K562 (cell line): ENCODE measurements around the gene OR52K1. TPM values are rescaled to one million over a fixed set of nuclear protein-coding genes. Genes with fewer than 3 reads are reported as not detected.
"Not testable (repeated sequence)": the region's sequence is repeated elsewhere in the genome, so short reads cannot be mapped to it uniquely, and the experiment has no call there.

Experiments used
- ATAC-seq: fragments of 200-7000 bp; cut with Tn5 transposase; 3 replicates; pipeline ENCODE4 v1.9.1; 2020; ENCODE audit warnings: moderate library complexity
- BruUV-seq: library from RNA; stranded (reverse); fragments of 400-500 nt; replicated peaks from 2 replicates; lab custom pipeline; 2021; lab: Mats Ljungman, UMichigan
- CTCF ChIA-PET: fragments of 300-600 bp; formaldehyde crosslinking; extraction: SDS; loops from one replicate; lab custom pipeline; 2021; ENCODE audit warnings: low intra/inter-chr PET ratio; lab: Yijun Ruan, JAX
- POLR2A ChIA-PET: fragments of 300-600, 350-650 bp; sonication (Branson Sonifier 250); formaldehyde crosslinking; extraction: SDS; loops from one replicate; lab custom pipeline; 2021; ENCODE audit warnings: antibody characterized with exemption, inconsistent platforms; lab: Yijun Ruan, JAX
- DNase-seq, 4 experiments: peaks; one replicate each; pipeline versions ENCODE4 v3.0.0 to v3.0.0-alpha.2; 2011 to 2018; ENCODE audit warnings: low spot score in 3 of 4, mixed read lengths in 3 of 4; ENCODE audit errors: extremely low read depth in 1 of 4
- FAIRE-seq: peaks from 2 replicates; lab custom pipeline; 2011; peaks lifted over from hg19 to GRCh38; lab: Jason Lieb, UNC
- H2AFZ ChIP-seq: 2 replicates; pipeline ENCODE4 v1.6.0; 2011; ENCODE audit warnings: low read depth, low read length, control low read depth, inconsistent platforms
- H3K27ac ChIP-seq: fragments of 200-600 bp; 3 replicates; pipeline ENCODE4 v1.8.0; 2011; ENCODE audit warnings: low read depth, mild to moderate bottlenecking, control low read depth, inconsistent platforms, low read length, moderate library complexity, mixed read lengths; ENCODE audit errors: extremely low read depth
- H3K27me3 ChIP-seq, 2 experiments: fragments of 300-600 bp in 1 of 2; 2 replicates in 1 of 2; 3 replicates in 1 of 2; pipeline versions ENCODE4 v1.6.0 to v1.8.0; 2011; ENCODE audit warnings: inconsistent platforms in 2 of 2, low read length in 2 of 2, mild to moderate bottlenecking in 1 of 2, mixed read lengths in 1 of 2, moderate library complexity in 1 of 2; ENCODE audit not compliant: control insufficient read depth in 2 of 2, insufficient read depth in 2 of 2
- H3K36me3 ChIP-seq: fragments of 300-600 bp; 3 replicates; pipeline ENCODE4 v1.8.0; 2011; ENCODE audit warnings: mild to moderate bottlenecking, low read length, inconsistent platforms; ENCODE audit not compliant: control insufficient read depth, insufficient read depth
- H3K4me1 ChIP-seq, 2 experiments: fragments of 200-600 bp in 1 of 2; replicated peaks in 1 of 2; 2 replicates in 1 of 2; 3 replicates in 1 of 2; pipeline versions ENCODE4 v1.5.1 to v1.8.0; 2011; ENCODE audit warnings: inconsistent platforms in 2 of 2, low read length in 2 of 2, mild to moderate bottlenecking in 1 of 2, mixed read lengths in 1 of 2, moderate library complexity in 1 of 2; ENCODE audit not compliant: control insufficient read depth in 2 of 2, insufficient read depth in 2 of 2
- H3K4me2 ChIP-seq: 2 replicates; pipeline ENCODE4 v1.6.1; 2011; ENCODE audit warnings: low read length, control low read depth, inconsistent platforms, mixed read lengths; ENCODE audit not compliant: insufficient read depth
- H3K4me3 ChIP-seq: fragments of 200-600 bp; sonication (generic), shearing (Covaris generic); 2 replicates; pipeline ENCODE4 v1.5.1; 2016; ENCODE audit warnings: control low read depth, inconsistent platforms
- H3K79me2 ChIP-seq: fragments of 200-600 bp; 3 replicates; pipeline ENCODE4 v1.8.0; 2011; ENCODE audit warnings: low read length, inconsistent platforms; ENCODE audit not compliant: control insufficient read depth, insufficient read depth
- H3K9ac ChIP-seq, 2 experiments: 2 replicates each; pipeline versions ENCODE4 v1.6.0 to v1.6.1; 2011; ENCODE audit warnings: low read depth in 2 of 2, low read length in 2 of 2, control low read depth in 1 of 2, inconsistent platforms in 1 of 2, mild to moderate bottlenecking in 1 of 2, mixed read lengths in 1 of 2; ENCODE audit not compliant: insufficient read depth in 1 of 2
- H3K9me1 ChIP-seq: one replicate; pipeline ENCODE4 v1.6.0; 2011; ENCODE audit warnings: inconsistent platforms, mild to moderate bottlenecking, low read length, moderate library complexity; ENCODE audit not compliant: control insufficient read depth, insufficient read depth
- H3K9me3 ChIP-seq: replicated peaks from 2 replicates; pipeline ENCODE4 v1.5.1; 2011; ENCODE audit warnings: low read depth, low read length, inconsistent platforms; ENCODE audit not compliant: control insufficient read depth, insufficient read depth
- H4K20me1 ChIP-seq: replicated peaks from 2 replicates; pipeline ENCODE4 v1.6.1; 2011; ENCODE audit warnings: low read length, inconsistent platforms, mixed read lengths; ENCODE audit not compliant: control insufficient read depth, insufficient read depth
- BRD4 ChIP-seq: fragments of 200-600 bp; sonication (generic); IDR thresholded peaks from 2 replicates; pipeline ENCODE4 v1.6.1; 2017; ENCODE audit warnings: inconsistent platforms
- CAMTA2 ChIP-seq: fragments of 250-450 bp; sonication (Bioruptor Pico); conservative IDR thresholded peaks from 2 replicates; pipeline ENCODE4 v1.5.1; 2022
- EZH2 ChIP-seq: IDR thresholded peaks from 2 replicates; pipeline ENCODE4 v1.6.1; 2012; ENCODE audit warnings: low read depth, mild to moderate bottlenecking, inconsistent platforms, low read length, borderline replicate concordance
- HDAC1 ChIP-seq, 2 experiments: fragments of 450-650 bp; IDR thresholded peaks; 2 replicates each; pipeline ENCODE4 v1.6.1; 2016 to 2017; ENCODE audit warnings: inconsistent platforms in 1 of 2, mild to moderate bottlenecking in 1 of 2, moderate library complexity in 1 of 2
- MIER1 ChIP-seq: fragments of 450-650 bp; IDR thresholded peaks from 2 replicates; pipeline ENCODE4 v1.6.1; 2016; ENCODE audit warnings: antibody characterized with exemption, mild to moderate bottlenecking, low read depth
- PHB ChIP-seq: fragments of 250-450 bp; sonication (Bioruptor Pico); IDR thresholded peaks from 2 replicates; pipeline ENCODE4 v1.5.0; 2021
- PRPF4 ChIP-seq: fragments of 200-400 bp; formaldehyde crosslinking; IDR thresholded peaks from one replicate; pipeline ENCODE4 v1.6.1; 2017; ENCODE audit warnings: low read length, low read depth, mild to moderate bottlenecking; ENCODE audit not compliant: insufficient read depth, poor library complexity, severe bottlenecking
- RBM25 ChIP-seq: fragments of 200-400 bp; formaldehyde crosslinking; IDR thresholded peaks from 2 replicates; pipeline ENCODE4 v1.6.1; 2018; ENCODE audit warnings: low read length, low read depth, moderate library complexity; ENCODE audit not compliant: severe bottlenecking
- ZBTB26 ChIP-seq: fragments of 450-650 bp; formaldehyde crosslinking; IDR thresholded peaks from 2 replicates; pipeline ENCODE4 v1.4.0; 2022; ENCODE audit warnings: missing genetic modification characterization
- ZBTB7A ChIP-seq: IDR thresholded peaks from 2 replicates; pipeline ENCODE4 v1.6.1; 2011; ENCODE audit warnings: low read depth, mild to moderate bottlenecking, low read length, moderate library complexity, borderline replicate concordance; ENCODE audit not compliant: control insufficient read depth
- ZKSCAN1 ChIP-seq: fragments of 150-350 bp; IDR thresholded peaks from 2 replicates; pipeline ENCODE4 v1.6.1; 2016; ENCODE audit warnings: low read depth, low read length
- ZNF146 ChIP-seq: IDR thresholded peaks from one replicate; pipeline ENCODE4 v1.6.1; 2018; ENCODE audit warnings: missing compliant biosample characterization; ENCODE audit not compliant: unreplicated experiment
- ZZZ3 ChIP-seq: fragments of 450-650 bp; IDR thresholded peaks from 2 replicates; pipeline ENCODE4 v1.6.1; 2016; ENCODE audit warnings: antibody characterized with exemption, mild to moderate bottlenecking, moderate library complexity
- WGBS: fragments of 100-300 bp; shearing (Covaris generic); methylation state at CpG from one replicate; pipeline ENCODE4 v1.1.6; 2016; ENCODE audit warnings: low coverage, mixed read lengths; ENCODE audit not compliant: insufficient coverage; ENCODE audit errors: missing lambda C conversion rate; 5-methylcytosine and 5-hydroxymethylcytosine counted together
- in situ Hi-C: fragments of 300-500 bp; cut with MboI; formaldehyde crosslinking; loops from 4 replicates; pipeline ENCODE4 v1.15.0; 2018; ENCODE audit warnings: inconsistent platforms, mixed read lengths
- intact Hi-C: fragments of 100-400 bp; cut with micrococcal nuclease; formaldehyde crosslinking; loops from 2 replicates; pipeline ENCODE4 v1.14.2; 2022
- polyA plus RNA-seq, 8 experiments: library from polyadenylated mRNA; depleted of rRNA in 4 of 8; stranded (reverse) in 5 of 8; unstranded in 3 of 8; fragments of >200 nt; fragmentation: Nextera tagmentation in 2 of 8; fragmentation: Illumina TruSeq in 1 of 8; extraction: Ambion mirVana in 2 of 8; extraction: Trizol in 1 of 8; gene quantifications; 2 replicates each; pipeline versions ENCODE4 v1.2.1 to v1.2.3, GENCODE V29; 2011 to 2014; ENCODE audit warnings: inconsistent platforms in 1 of 8, missing spikeins in 1 of 8
- total RNA-seq, 7 experiments: library from RNA; depleted of rRNA in 6 of 7; stranded (reverse); fragments of >200 nt in 6 of 7; fragmentation: Illumina TruSeq in 2 of 7; extraction: Trizol in 2 of 7; gene quantifications; 2 replicates each; pipeline versions ENCODE4 v1.2.1 to v1.2.3, GENCODE V29; 2011 to 2021; ENCODE audit warnings: low replicate concordance in 1 of 7
- TF ChIP-seq, protein P1 (sequence below): sonication (generic); formaldehyde crosslinking; IDR thresholded peaks from 2 replicates; pipeline ENCODE4 v1.9.0; 2022; ENCODE audit warnings: mild to moderate bottlenecking, missing genetic modification reagents

The OR52K1 gene
- total and polyA plus RNA-seq, 9 of the 15 experiments (the other 6 are each of a cell fraction or from before 2014, with no cell fraction given), result not detected

GRCh38 chr11:4491405-4491804 is 9.0 kb downstream of the OR52K1 start:
- in situ Hi-C loops, result loop anchor here (5.0 kb wide), 1 partner anchor 304 kb away; no protein-coding TSS in a partner anchor
- H3K4me1 ChIP-seq, H3K9me1 ChIP-seq, intact Hi-C loops, H3K4me2 ChIP-seq, H3K79me2 ChIP-seq, H3K4me3 ChIP-seq, H3K27ac ChIP-seq, H3K27me3 ChIP-seq, FAIRE-seq, DNase-seq, H2AFZ ChIP-seq, H4K20me1 ChIP-seq, H3K9ac ChIP-seq, H3K36me3 ChIP-seq, ATAC-seq, H3K9me3 ChIP-seq, BruUV-seq: not testable (repeated sequence)
- ChIA-PET POLR2A (interaction anchor here (1.0 kb wide), 1 partner anchor 16 kb away, joined by 3 read pairs; no protein-coding TSS in a partner anchor), CTCF (interaction anchor here (5.0 kb wide), 1 partner anchor 303 kb away, joined by 30 read pairs; no protein-coding TSS in a partner anchor)
- 5% methylated on average over 2 of the region's 2 CpGs for WGBS
- TF ChIP-seq ZNF146, result peak; percentile 92

- in situ Hi-C loops, result loop anchor here (5.0 kb wide), 1 partner anchor 305 kb away; no protein-coding TSS in a partner anchor
- Histone ChIP-seq H3K27ac (no peak overlapping the region), H3K36me3 (no peaks in the 10 kb centered on the region), H3K27me3 (peaks cover 12 to 15% of the 10 kb centered on the region in 2 experiments; a peak in 3 of 5 replicates), H3K79me2 (no peaks in the 10 kb centered on the region), H3K4me1 (no peaks in the 10 kb centered on the region), H3K9me3 (no peaks in the 10 kb centered on the region), H2AFZ (no peak overlapping the region), H3K9me1 (no peaks in the 10 kb centered on the region), H4K20me1 (no peaks in the 10 kb centered on the region), H3K4me3 (no peak overlapping the region), H3K9ac (no peak overlapping the region), H3K4me2 (no peak overlapping the region)
- no TSS peak for BruUV-seq
- WGBS, result 4% methylated on average over 4 of the region's 4 CpGs
- no peak for FAIRE-seq
- intact Hi-C loops, result no loop called here
- no peak for DNase-seq
- no peak for ATAC-seq
- CTCF ChIA-PET, result interaction anchor here (5.0 kb wide), 1 partner anchor 304 kb away, joined by 30 read pairs; no protein-coding TSS in a partner anchor
- POLR2A ChIA-PET, result interaction anchor here (1.0 kb wide), 1 partner anchor 15 kb away, joined by 3 read pairs; no protein-coding TSS in a partner anchor
- no peak for TF ChIP-seq MIER1
- TF ChIP-seq PHB (CRISPR knock-in tag), result no peak
- TF ChIP-seq ZNF146, result peak; percentile 94
- no peak for TF ChIP-seq ZKSCAN1
- TF ChIP-seq ZBTB26 (CRISPR knock-in tag), result no peak
- TF ChIP-seq RBM25, result peak; percentile 87
- no peak for TF ChIP-seq ZBTB7A
- TF ChIP-seq CAMTA2, result no peak
- no peak for TF ChIP-seq HDAC1 (IDR thresholded peaks at IDR 0.05)
- TF ChIP-seq, protein P1, sequence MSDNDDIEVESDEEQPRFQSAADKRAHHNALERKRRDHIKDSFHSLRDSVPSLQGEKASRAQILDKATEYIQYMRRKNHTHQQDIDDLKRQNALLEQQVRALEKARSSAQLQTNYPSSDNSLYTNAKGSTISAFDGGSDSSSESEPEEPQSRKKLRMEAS (CRISPR knock-in tag), result no peak
- TF ChIP-seq EZH2, result no peak
- no peak for TF ChIP-seq PRPF4
- TF ChIP-seq BRD4, result no peak
- no peak for TF ChIP-seq ZZZ3
These were observed 9.6 kb downstream of the OR52K1 start for GRCh38 chr11:4491878-4492606.
